Sigmoid colon (tissue), 4 donors: ENCODE data around the gene GABRB1.

Source experiments
- CTCF ChIP-seq, 4 experiments: fragments of 450-650 bp in 3 of 4; fragments of 200-600 bp in 1 of 4; IDR thresholded peaks; one replicate each; pipeline ENCODE4 v1.5.1; 2016 to 2019; ENCODE audit warnings: antibody characterized with exemption in 4 of 4, mild to moderate bottlenecking in 3 of 4, moderate library complexity in 2 of 4
- EP300 ChIP-seq, 4 donors: sonication (generic); formaldehyde crosslinking; IDR thresholded peaks; one replicate each; pipeline ENCODE4 v1.6.1; 2017; ENCODE audit warnings: antibody characterized with exemption in 4 of 4
- POLR2A ChIP-seq, 2 donors: fragments of 450-650 bp; IDR thresholded peaks; one replicate each; pipeline ENCODE4 v1.6.1; 2016; ENCODE audit warnings: antibody characterized with exemption in 2 of 2, mild to moderate bottlenecking in 2 of 2, moderate library complexity in 2 of 2
- POLR2AphosphoS5 ChIP-seq, 4 donors: sonication (generic); formaldehyde crosslinking; IDR thresholded peaks; one replicate each; pipeline ENCODE4 v1.6.1; 2017; ENCODE audit warnings: antibody characterized with exemption in 4 of 4

- no peak for TF ChIP-seq CTCF (IDR thresholded peaks at IDR 0.05)
- TF ChIP-seq POLR2A (IDR thresholded peaks at IDR 0.05): no peak
- no peak for TF ChIP-seq POLR2AphosphoS5 (IDR thresholded peaks at IDR 0.05)
- TF ChIP-seq EP300 (IDR thresholded peaks at IDR 0.05): no peak
Observed at GRCh38 chr4:47475411-47475810, 444.0 kb downstream of the GABRB1 start.
